ENCODE data around the gene MINDY3.

Gene MINDY3

GRCh38 chr10:15739254-15739970 is 120.9 kb downstream of the MINDY3 start:
- DNase-seq (ENCODE audit: low read depth in 1 of 2, low spot score in 1 of 2): no peak

- DNase-seq (ENCODE audit: low read depth in 1 of 2, low spot score in 1 of 2): no peak
Measured at GRCh38 chr10:15738270-15738925, 121.9 kb downstream of the MINDY3 start.

GRCh38 chr10:15737656-15738055 is 122.7 kb downstream of the MINDY3 start:
- no peak for DNase-seq (ENCODE audit: low read depth in 1 of 2, low spot score in 1 of 2)

GRCh38 chr10:15735763-15736162 is 124.5 kb downstream of the MINDY3 start:
- DNase-seq (ENCODE audit: low read depth in 1 of 2, low spot score in 1 of 2): no peak

- no peak for DNase-seq (ENCODE audit: low read depth in 1 of 2, low spot score in 1 of 2)
Measured at GRCh38 chr10:15730341-15730740, 130.0 kb downstream of the MINDY3 start.

GRCh38 chr10:15729890-15730289 is 130.4 kb downstream of the MINDY3 start:
- DNase-seq (ENCODE audit: low read depth in 1 of 2, low spot score in 1 of 2): no peak
